Measurements from ENCODE around the gene LARP4.
A peak's percentile ranks its signal among the peaks of the same experiment; 100 is the strongest.
"Not testable (repeated sequence)": the region's sequence is repeated elsewhere in the genome, so short reads cannot be mapped to it uniquely, and the experiment has no call there.

The LARP4 gene

GRCh38 chr12:50477241-50477832 lies 76.7 kb downstream of the LARP4 start:
- no peak for DNase-seq (ENCODE audit: low read depth, low spot score)
- Histone ChIP-seq H3K27ac (ENCODE audit: low read length) (no peak overlapping the region), H3K4me3 (ENCODE audit: low read length) (no peak overlapping the region), H3K9me3 (ENCODE audit: control insufficient read depth, insufficient read depth, low read length) (no peaks in the 10 kb centered on the region), H3K36me3 (ENCODE audit: control insufficient read depth, insufficient read depth, low read length) (peaks cover 5% of the 10 kb centered on the region; the same call in 1 of the 2 replicates), H3K27me3 (ENCODE audit: control insufficient read depth, insufficient read depth, low read length) (no peaks in the 10 kb centered on the region), H3K4me1 (ENCODE audit: control insufficient read depth, insufficient read depth, low read length) (no peaks in the 10 kb centered on the region)
- no CpG with 5 or more reads among the region's 1 CpG for WGBS (ENCODE audit: insufficient coverage, insufficient read length)

GRCh38 chr12:50482571-50482970 lies 81.9 kb downstream of the LARP4 start:
- Histone ChIP-seq H3K36me3 (ENCODE audit: control insufficient read depth, insufficient read depth, low read length) (no peaks in the 10 kb centered on the region), H3K27me3 (ENCODE audit: control insufficient read depth, insufficient read depth, low read length) (no peaks in the 10 kb centered on the region), H3K9me3 (ENCODE audit: control insufficient read depth, insufficient read depth, low read length) (no peaks in the 10 kb centered on the region), H3K4me3 (ENCODE audit: low read length) (no peak overlapping the region), H3K4me1 (ENCODE audit: control insufficient read depth, insufficient read depth, low read length) (no peaks in the 10 kb centered on the region), H3K27ac (ENCODE audit: low read length) (no peak overlapping the region)
- DNase-seq (ENCODE audit: low read depth, low spot score), result no peak
- WGBS (ENCODE audit: insufficient coverage, insufficient read length), result no CpG with 5 or more reads among the region's 4 CpGs

GRCh38 chr12:50483488-50483887 lies 82.8 kb downstream of the LARP4 start:
- Histone ChIP-seq H3K9me3 (ENCODE audit: control insufficient read depth, insufficient read depth, low read length) (no peaks in the 10 kb centered on the region), H3K27ac (ENCODE audit: low read length) (no peak overlapping the region), H3K4me3 (ENCODE audit: low read length) (no peak overlapping the region), H3K4me1 (ENCODE audit: control insufficient read depth, insufficient read depth, low read length) (no peaks in the 10 kb centered on the region), H3K27me3 (ENCODE audit: control insufficient read depth, insufficient read depth, low read length) (no peaks in the 10 kb centered on the region), H3K36me3 (ENCODE audit: control insufficient read depth, insufficient read depth, low read length) (no peaks in the 10 kb centered on the region)
- DNase-seq (ENCODE audit: low read depth, low spot score), result no peak
- WGBS (ENCODE audit: insufficient coverage, insufficient read length), result no CpG with 5 or more reads among the region's 1 CpG

DNA sequence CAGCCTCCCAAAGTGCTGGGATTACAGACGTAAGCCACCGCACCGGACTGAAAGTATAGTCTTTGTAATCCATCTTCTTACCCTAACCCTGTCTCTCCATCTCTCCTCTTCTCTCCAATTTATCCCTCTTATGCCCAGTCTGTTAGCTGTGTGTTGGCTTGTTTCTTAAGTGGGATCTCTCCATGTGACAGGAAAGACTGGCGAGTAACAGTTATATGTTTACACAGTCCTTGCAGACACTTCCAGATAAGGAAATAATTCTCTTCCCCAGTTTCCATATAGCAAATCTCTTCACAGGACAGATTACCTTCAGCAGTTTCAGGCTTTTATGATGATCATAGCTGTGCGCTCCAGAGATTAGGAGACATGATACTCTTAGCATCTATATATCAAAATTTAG lies 88.1 kb downstream of the LARP4 start:
- Histone ChIP-seq H3K4me3 (ENCODE audit: low read length) (no peak overlapping the region), H3K4me1 (ENCODE audit: control insufficient read depth, insufficient read depth, low read length) (no peaks in the 10 kb centered on the region), H3K36me3 (ENCODE audit: control insufficient read depth, insufficient read depth, low read length) (no peaks in the 10 kb centered on the region), H3K27me3 (ENCODE audit: control insufficient read depth, insufficient read depth, low read length) (no peaks in the 10 kb centered on the region), H3K27ac (ENCODE audit: low read length) (no peak overlapping the region), H3K9me3 (ENCODE audit: control insufficient read depth, insufficient read depth, low read length) (no peaks in the 10 kb centered on the region)
- no peak for DNase-seq (ENCODE audit: low read depth, low spot score)
- no CpG with 5 or more reads among the region's 5 CpGs for WGBS (ENCODE audit: insufficient coverage, insufficient read length)

GRCh38 chr12:50498119-50498518 lies 97.4 kb downstream of the LARP4 start:
- not testable (repeated sequence) for H3K4me3 ChIP-seq (ENCODE audit: low read length); H3K9me3 ChIP-seq (ENCODE audit: control insufficient read depth, insufficient read depth, low read length); H3K27me3 ChIP-seq (ENCODE audit: control insufficient read depth, insufficient read depth, low read length); H3K36me3 ChIP-seq (ENCODE audit: control insufficient read depth, insufficient read depth, low read length); H3K4me1 ChIP-seq (ENCODE audit: control insufficient read depth, insufficient read depth, low read length); DNase-seq (ENCODE audit: low read depth, low spot score); H3K27ac ChIP-seq (ENCODE audit: low read length)
- WGBS (ENCODE audit: insufficient coverage, insufficient read length), result no CpG with 5 or more reads among the region's 11 CpGs

GRCh38 chr12:50504798-50505674 lies 104.4 kb downstream of the LARP4 start, which contains the start of gene DIP2B:
Gene DIP2B, plus strand, starts transcription at chr12:50504985. Its CDS starts 156 bp downstream, at chr12:50505141.
- Histone ChIP-seq H3K9me3 (ENCODE audit: control insufficient read depth, insufficient read depth, low read length) (no peaks in the 10 kb centered on the region), H3K36me3 (ENCODE audit: control insufficient read depth, insufficient read depth, low read length) (no peaks in the 10 kb centered on the region; the same call in 1 of the 2 replicates), H3K4me3 (ENCODE audit: low read length) (peak within 1 kb of the TSS; percentile 92), H3K4me1 (ENCODE audit: control insufficient read depth, insufficient read depth, low read length) (no peaks in the 10 kb centered on the region), H3K27me3 (ENCODE audit: control insufficient read depth, insufficient read depth, low read length) (no peaks in the 10 kb centered on the region), H3K27ac (ENCODE audit: low read length) (no peak within 1 kb of the TSS)
- WGBS (ENCODE audit: insufficient coverage, insufficient read length), result no CpG with 5 or more reads among the region's 77 CpGs
- DNase-seq (ENCODE audit: low read depth, low spot score), result peak; percentile 76

- Histone ChIP-seq H3K4me3 (ENCODE audit: low read length) (peak overlapping the region; percentile 92; the same call in 1 of the 2 replicates), H3K4me1 (ENCODE audit: control insufficient read depth, insufficient read depth, low read length) (no peaks in the 10 kb centered on the region), H3K27me3 (ENCODE audit: control insufficient read depth, insufficient read depth, low read length) (no peaks in the 10 kb centered on the region), H3K36me3 (ENCODE audit: control insufficient read depth, insufficient read depth, low read length) (no peaks in the 10 kb centered on the region; the same call in 1 of the 2 replicates), H3K27ac (ENCODE audit: low read length) (no peak overlapping the region), H3K9me3 (ENCODE audit: control insufficient read depth, insufficient read depth, low read length) (no peaks in the 10 kb centered on the region)
- no CpG with 5 or more reads among the region's 11 CpGs for WGBS (ENCODE audit: insufficient coverage, insufficient read length)
- DNase-seq (ENCODE audit: low read depth, low spot score), result no peak
These were observed 105.2 kb downstream of the LARP4 start for GRCh38 chr12:50505675-50506530.

- H3K9me3 ChIP-seq (ENCODE audit: control insufficient read depth, insufficient read depth, low read length), result no peaks in the 10 kb centered on the region
- no peaks in the 10 kb centered on the region for H3K4me1 ChIP-seq (ENCODE audit: control insufficient read depth, insufficient read depth, low read length)
- no CpG with 5 or more reads among the region's 2 CpGs for WGBS (ENCODE audit: insufficient coverage, insufficient read length)
- no peak overlapping the region for H3K4me3 ChIP-seq (ENCODE audit: low read length)
- no peaks in the 10 kb centered on the region; the same call in 1 of the 2 replicates for H3K36me3 ChIP-seq (ENCODE audit: control insufficient read depth, insufficient read depth, low read length)
- no peak overlapping the region for H3K27ac ChIP-seq (ENCODE audit: low read length)
- H3K27me3 ChIP-seq (ENCODE audit: control insufficient read depth, insufficient read depth, low read length), result no peaks in the 10 kb centered on the region
- no peak for DNase-seq (ENCODE audit: low read depth, low spot score)
These were observed 106.2 kb downstream of the LARP4 start for GRCh38 chr12:50506753-50507473.

- no peak for DNase-seq (ENCODE audit: low read depth, low spot score)
- Histone ChIP-seq H3K4me3 (ENCODE audit: low read length) (no peak overlapping the region), H3K4me1 (ENCODE audit: control insufficient read depth, insufficient read depth, low read length) (no peaks in the 10 kb centered on the region), H3K9me3 (ENCODE audit: control insufficient read depth, insufficient read depth, low read length) (no peaks in the 10 kb centered on the region), H3K27me3 (ENCODE audit: control insufficient read depth, insufficient read depth, low read length) (no peaks in the 10 kb centered on the region), H3K27ac (ENCODE audit: low read length) (no peak overlapping the region), H3K36me3 (ENCODE audit: control insufficient read depth, insufficient read depth, low read length) (no peaks in the 10 kb centered on the region; the same call in 1 of the 2 replicates)
- no CpG with 5 or more reads among the region's 11 CpGs for WGBS (ENCODE audit: insufficient coverage, insufficient read length)
These were observed 106.8 kb downstream of the LARP4 start for GRCh38 chr12:50507474-50507838.

DNA sequence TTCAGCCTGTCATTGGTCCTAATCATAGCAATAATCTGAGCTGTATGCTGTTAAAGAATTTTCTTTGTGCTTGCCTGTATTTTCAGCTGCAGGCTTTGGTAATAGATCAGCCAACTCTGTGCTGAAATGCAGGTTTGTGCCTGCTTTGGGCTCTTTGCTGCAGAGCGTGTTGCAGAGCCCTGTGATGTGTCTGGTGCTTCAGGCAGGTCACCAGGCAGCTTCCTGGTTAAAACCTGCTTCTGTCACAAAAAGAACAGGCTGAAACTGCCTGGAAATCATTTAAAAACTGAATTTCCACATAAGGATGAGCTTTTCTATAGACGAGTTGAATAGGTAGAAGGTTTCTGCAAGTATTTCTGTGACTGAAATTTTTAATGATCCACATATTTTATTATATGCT lies 107.2 kb downstream of the LARP4 start:
- Histone ChIP-seq H3K9me3 (ENCODE audit: control insufficient read depth, insufficient read depth, low read length) (no peaks in the 10 kb centered on the region), H3K4me1 (ENCODE audit: control insufficient read depth, insufficient read depth, low read length) (no peaks in the 10 kb centered on the region), H3K27ac (ENCODE audit: low read length) (no peak overlapping the region), H3K27me3 (ENCODE audit: control insufficient read depth, insufficient read depth, low read length) (no peaks in the 10 kb centered on the region), H3K4me3 (ENCODE audit: low read length) (no peak overlapping the region), H3K36me3 (ENCODE audit: control insufficient read depth, insufficient read depth, low read length) (no peaks in the 10 kb centered on the region; the same call in 1 of the 2 replicates)
- WGBS (ENCODE audit: insufficient coverage, insufficient read length), result no CpG with 5 or more reads among the region's 2 CpGs
- no peak for DNase-seq (ENCODE audit: low read depth, low spot score)
